Heart right ventricle (tissue), 16 donors: Measurements from ENCODE around the gene SLC25A21. TPM values are rescaled to one million over a fixed set of nuclear protein-coding genes. Genes with fewer than 3 reads are reported as not detected.
"Not testable (repeated sequence)": the region's sequence is repeated elsewhere in the genome, so short reads cannot be mapped to it uniquely, and the experiment has no call there.

ENCODE experiments used
- ATAC-seq, 8 donors: fragments of 200-7000 bp; cut with Tn5 transposase; one replicate each; pipeline ENCODE4 v1.9.1; 2020; ENCODE audit warnings: mild to moderate bottlenecking in 8 of 8, moderate library complexity in 8 of 8, moderate number of reproducible peaks in 1 of 8
- DNase-seq, 2 donors: peaks; one replicate each; pipeline ENCODE4 v3.0.0-alpha.2; 2020
- H3K27ac ChIP-seq, 10 donors: fragments of 200-600 bp; sonication (generic) in 2 of 10; one replicate each; pipeline versions ENCODE4 v1.5.0 to v1.8.0; 2020 to 2022; ENCODE audit warnings: mild to moderate bottlenecking in 3 of 10
- H3K27me3 ChIP-seq, 7 donors: fragments of 200-600 bp; one replicate each; pipeline ENCODE4 v1.8.0; 2021 to 2022; ENCODE audit warnings: mild to moderate bottlenecking in 2 of 7
- H3K36me3 ChIP-seq, 9 donors: fragments of 200-600 bp; sonication (generic) in 1 of 9; one replicate each; pipeline versions ENCODE4 v1.5.0 to v1.8.0; 2020 to 2022; ENCODE audit warnings: mild to moderate bottlenecking in 2 of 9
- H3K4me1 ChIP-seq, 9 donors: fragments of 200-600 bp; sonication (generic) in 1 of 9; one replicate each; pipeline versions ENCODE4 v1.5.0 to v1.8.0; 2020 to 2022; ENCODE audit warnings: mild to moderate bottlenecking in 4 of 9
- H3K4me3 ChIP-seq, 10 donors: fragments of 200-600 bp; sonication (generic) in 2 of 10; one replicate each; pipeline versions ENCODE4 v1.5.0 to v1.8.0; 2020 to 2022; ENCODE audit warnings: mild to moderate bottlenecking in 7 of 10, moderate library complexity in 2 of 10
- H3K9me3 ChIP-seq, 11 donors: fragments of 200-600 bp in 10 of 11; sonication (generic) in 2 of 11; one replicate each; pipeline versions ENCODE4 v1.5.0 to v1.8.0; 2013 to 2022; ENCODE audit warnings: mild to moderate bottlenecking in 2 of 11, control low read depth in 1 of 11, moderate library complexity in 1 of 11
- WGBS, 2 donors: extraction: QIAGEN DNeasy Blood & Tissue Kit; methylation state at CpG; one replicate each; pipeline ENCODE4 v1.1.7; 2013; ENCODE audit warnings: inconsistent platforms in 1 of 2; 5-methylcytosine and 5-hydroxymethylcytosine counted together
- intact Hi-C, 10 donors: fragments of 100-400 bp; cut with DNase I; formaldehyde crosslinking; loops; one replicate each; pipeline versions ENCODE4 v1.11.1 to v1.14.2; 2022
- polyA plus RNA-seq, 2 donors: library from polyadenylated mRNA; stranded (reverse); fragments of 200-250 nt; gene quantifications; one replicate each; pipeline ENCODE4 v1.2.3, GENCODE V29; 2013
- total RNA-seq, 10 donors: library from RNA; stranded (reverse); fragmentation: NEBNext Ultra II Directional in 3 of 10; extraction: Animal tissue kit (Norgen Biotek cat#: 25700) in 3 of 10; gene quantifications; one replicate each; pipeline versions ENCODE4 v1.2.1 to v1.2.4, GENCODE V29; 2021 to 2023
- TF ChIP-seq, protein P1 (sequence below), 9 donors: fragments of 200-600 bp; sonication (generic) in 2 of 9; IDR thresholded peaks; one replicate each; pipeline versions ENCODE4 v1.5.0 to v1.8.0; 2021 to 2022; ENCODE audit warnings: antibody characterized with exemption in 9 of 9, mild to moderate bottlenecking in 5 of 9, moderate library complexity in 1 of 9
- donor health status: Arrhythmogenic right ventricular cardiomyopathy.
- donor health status: ischemic (EF 13 %, LVEDD 7.1; RV severe dilation, severe dysfunction).
- donor health status: healthy with polysubstance abuse.
- donor health status: DM: no; HTN: yes; CAD: no.
- donor health status: DM: no; HTN: no; CAD: no.
- donor health status: ischemic (EF 25% LVEDD 6.9; RV normal size, moderate dysfunction).
- donor health status: ischemic (EF 25% LVEDD 5.7; RV mildly dilated, moderate dysfunction).
- donor health status: healthy.
- donor health status: DM: yes; HTN: yes; CAD: no.
- donor health status: Ischemic cardiomyopathy.
- donor health status: ischemic (EF 35%, LVEDD 5.7; RV mildly dilated, moderate dysfunction).
- donor health status: nonischemic (EF 11% LVEDD 7.7; RV severe dilation, severe dysfunction).
- donor health status: DM: yes; HTN: yes; CAD: no.
- donor health status: PGD.
- donor health status: ischemic (EF 29% LVEDD 5.4; RV normal size, mild dysfunction).
- donor health status: nonischemic (EF 23%, LVEDD 6.1; RV moderate dilation, normal function).

Gene SLC25A21
- total and polyA plus RNA-seq, 12 donors = 0.08 to 1.3 (median 0.34) TPM

GRCh38 chr14:36900846-36901245 is 271.6 kb downstream of the SLC25A21 start:
- Histone ChIP-seq H3K4me3 (no peak overlapping the region), H3K36me3 (no peaks in the 10 kb centered on the region), H3K27me3 (no peaks in the 10 kb centered on the region), H3K4me1 (no peaks in the 10 kb centered on the region), H3K9me3 (peaks cover 0 to 13% (median 0%) of the 10 kb centered on the region in 11 donors), H3K27ac (no peak overlapping the region)
- no peak for DNase-seq
- no peak for ATAC-seq
- WGBS, 2 donors = 68 to 70% methylated on average over 2 of the region's 2 CpGs
- intact Hi-C loops = no loop called here
- TF ChIP-seq, protein P1, sequence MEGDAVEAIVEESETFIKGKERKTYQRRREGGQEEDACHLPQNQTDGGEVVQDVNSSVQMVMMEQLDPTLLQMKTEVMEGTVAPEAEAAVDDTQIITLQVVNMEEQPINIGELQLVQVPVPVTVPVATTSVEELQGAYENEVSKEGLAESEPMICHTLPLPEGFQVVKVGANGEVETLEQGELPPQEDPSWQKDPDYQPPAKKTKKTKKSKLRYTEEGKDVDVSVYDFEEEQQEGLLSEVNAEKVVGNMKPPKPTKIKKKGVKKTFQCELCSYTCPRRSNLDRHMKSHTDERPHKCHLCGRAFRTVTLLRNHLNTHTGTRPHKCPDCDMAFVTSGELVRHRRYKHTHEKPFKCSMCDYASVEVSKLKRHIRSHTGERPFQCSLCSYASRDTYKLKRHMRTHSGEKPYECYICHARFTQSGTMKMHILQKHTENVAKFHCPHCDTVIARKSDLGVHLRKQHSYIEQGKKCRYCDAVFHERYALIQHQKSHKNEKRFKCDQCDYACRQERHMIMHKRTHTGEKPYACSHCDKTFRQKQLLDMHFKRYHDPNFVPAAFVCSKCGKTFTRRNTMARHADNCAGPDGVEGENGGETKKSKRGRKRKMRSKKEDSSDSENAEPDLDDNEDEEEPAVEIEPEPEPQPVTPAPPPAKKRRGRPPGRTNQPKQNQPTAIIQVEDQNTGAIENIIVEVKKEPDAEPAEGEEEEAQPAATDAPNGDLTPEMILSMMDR (IDR thresholded peaks at IDR 0.05) = no peak

- intact Hi-C loops, H3K4me1 ChIP-seq, H3K36me3 ChIP-seq, H3K27ac ChIP-seq, DNase-seq, H3K4me3 ChIP-seq, H3K27me3 ChIP-seq, ATAC-seq: not testable (repeated sequence)
- H3K9me3 ChIP-seq = peaks cover 0 to 26% (median 0%) of the 10 kb centered on the region in 11 donors
- 78 to 82% methylated on average over 2 of the region's 2 CpGs for WGBS, 2 donors
Measured at GRCh38 chr14:36896300-36896699, 276.1 kb downstream of the SLC25A21 start.

- H3K4me3 ChIP-seq = no peak overlapping the region
- intact Hi-C loops = no loop called here
- H3K27ac ChIP-seq = no peak overlapping the region
- DNase-seq (no peak), ATAC-seq (no peak)
- H3K9me3 ChIP-seq = peaks cover 0 to 18% (median 5%) of the 10 kb centered on the region in 11 donors
- no peaks in the 10 kb centered on the region for H3K27me3 ChIP-seq
- TF ChIP-seq, protein P1 (IDR thresholded peaks at IDR 0.05) = no peak
- no peaks in the 10 kb centered on the region for H3K4me1 ChIP-seq
- 87 to 88% methylated on average over 2 of the region's 2 CpGs for WGBS, 2 donors
- H3K36me3 ChIP-seq = no peaks in the 10 kb centered on the region
Measured at GRCh38 chr14:36884049-36884448, 288.4 kb downstream of the SLC25A21 start.

- Histone ChIP-seq H3K36me3 (no peaks in the 10 kb centered on the region), H3K9me3 (peaks cover 0 to 15% (median 5%) of the 10 kb centered on the region in 11 donors), H3K4me1 (no peaks in the 10 kb centered on the region), H3K4me3 (no peak overlapping the region), H3K27me3 (no peaks in the 10 kb centered on the region), H3K27ac (no peak overlapping the region)
- intact Hi-C loops = no loop called here
- ATAC-seq (no peak), DNase-seq (no peak)
- WGBS, 2 donors = 48 to 57% methylated on average over 3 of the region's 3 CpGs
- TF ChIP-seq, protein P1 (IDR thresholded peaks at IDR 0.05) = no peak
Measured at GRCh38 chr14:36880276-36880675, 292.1 kb downstream of the SLC25A21 start.

DNA sequence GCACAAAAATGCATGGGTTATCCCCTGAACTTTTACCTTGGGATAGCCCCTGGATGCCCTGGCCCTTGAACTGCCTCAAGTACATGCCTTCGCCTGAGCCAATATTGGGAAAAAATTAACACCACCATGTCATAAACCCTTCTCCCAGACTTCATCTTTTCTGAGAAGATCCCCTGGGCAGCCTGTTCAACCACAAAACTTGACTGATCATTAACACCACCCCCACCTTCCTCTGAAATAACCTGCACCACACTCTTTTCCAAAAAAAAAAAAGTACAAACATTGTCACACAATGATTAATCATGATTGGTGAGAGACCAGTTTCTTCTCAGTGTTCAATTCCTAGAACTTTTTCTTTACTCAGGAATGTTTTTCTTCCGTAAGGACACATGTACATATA is 292.8 kb downstream of the SLC25A21 start:
- no peak for ATAC-seq
- Histone ChIP-seq H3K4me1 (no peaks in the 10 kb centered on the region), H3K4me3 (no peak overlapping the region), H3K36me3 (no peaks in the 10 kb centered on the region), H3K9me3 (peaks cover 0 to 7% (median 0%) of the 10 kb centered on the region in 11 donors), H3K27me3 (no peaks in the 10 kb centered on the region), H3K27ac (no peak overlapping the region)
- intact Hi-C loops = no loop called here
- no peak for DNase-seq
- WGBS, 2 donors = 47 to 67% methylated on average over 2 of the region's 2 CpGs
- TF ChIP-seq, protein P1 (IDR thresholded peaks at IDR 0.05) = no peak
